ENCODE measurements around the gene SRD5A2.

Gene SRD5A2

GRCh38 chr2:31474296-31474695, 106.4 kb downstream of the SRD5A2 start:
- in situ Hi-C loops (cut with MboI; ENCODE audit: low sequenced_read_pairs), result no loop called here
